Calu3 (cell line): ENCODE results near the gene SPEF1. TPM values are rescaled to one million over a fixed set of nuclear protein-coding genes. Genes with fewer than 3 reads are reported as not detected.

ENCODE experiments used
- BruUV-seq: library from RNA; stranded (reverse); fragments of 400-500 nt; replicated peaks from 2 replicates; lab custom pipeline; 2021; lab: Mats Ljungman, UMichigan
- CTCF ChIA-PET: fragments of 300-600 bp; sonication (Branson Sonifier 250); formaldehyde crosslinking; loops from one replicate; lab custom pipeline; 2022; ENCODE audit warnings: antibody characterized with exemption; lab: Charles Lee
- DNase-seq: peaks from one replicate; pipeline ENCODE4 v3.0.0; 2022
- H3K27ac Mint-ChIP-seq: one replicate; pipeline ENCODE4 v1.8.0; 2022; ENCODE audit warnings: mixed read lengths; ENCODE audit not compliant: unreplicated experiment
- H3K27me3 Mint-ChIP-seq: one replicate; pipeline ENCODE4 v1.8.0; 2022; ENCODE audit warnings: mixed read lengths; ENCODE audit not compliant: unreplicated experiment
- H3K36me3 Mint-ChIP-seq: one replicate; pipeline ENCODE4 v1.8.0; 2022; ENCODE audit warnings: mild to moderate bottlenecking, moderate library complexity, mixed read lengths; ENCODE audit not compliant: insufficient read depth, unreplicated experiment
- H3K4me1 Mint-ChIP-seq: one replicate; pipeline ENCODE4 v1.8.0; 2022; ENCODE audit warnings: mild to moderate bottlenecking, low read depth, mixed read lengths; ENCODE audit not compliant: unreplicated experiment
- H3K4me3 Mint-ChIP-seq: one replicate; pipeline ENCODE4 v1.8.0; 2022; ENCODE audit warnings: mild to moderate bottlenecking, low read depth, moderate library complexity, mixed read lengths; ENCODE audit not compliant: unreplicated experiment
- H3K9me3 Mint-ChIP-seq: one replicate; pipeline ENCODE4 v1.8.0; 2022; ENCODE audit warnings: low read depth, mixed read lengths; ENCODE audit not compliant: unreplicated experiment
- intact Hi-C: fragments of 100-400 bp; cut with micrococcal nuclease; formaldehyde crosslinking; loops from one replicate; pipeline ENCODE4 v1.10.0; 2022; ENCODE audit not compliant: unreplicated experiment
- total RNA-seq: library from RNA; stranded (reverse); gene quantifications from 2 replicates; pipeline ENCODE4 v1.2.3, GENCODE V29; 2022
- TF ChIP-seq, protein P1 (sequence below): fragments of 200-600 bp; IDR thresholded peaks from one replicate; pipeline ENCODE4 v1.8.0; 2022; ENCODE audit warnings: antibody characterized with exemption; ENCODE audit not compliant: unreplicated experiment

SPEF1 gene
- total RNA-seq, 1 experiment from 2014 or later, result 0.28 TPM

DNA sequence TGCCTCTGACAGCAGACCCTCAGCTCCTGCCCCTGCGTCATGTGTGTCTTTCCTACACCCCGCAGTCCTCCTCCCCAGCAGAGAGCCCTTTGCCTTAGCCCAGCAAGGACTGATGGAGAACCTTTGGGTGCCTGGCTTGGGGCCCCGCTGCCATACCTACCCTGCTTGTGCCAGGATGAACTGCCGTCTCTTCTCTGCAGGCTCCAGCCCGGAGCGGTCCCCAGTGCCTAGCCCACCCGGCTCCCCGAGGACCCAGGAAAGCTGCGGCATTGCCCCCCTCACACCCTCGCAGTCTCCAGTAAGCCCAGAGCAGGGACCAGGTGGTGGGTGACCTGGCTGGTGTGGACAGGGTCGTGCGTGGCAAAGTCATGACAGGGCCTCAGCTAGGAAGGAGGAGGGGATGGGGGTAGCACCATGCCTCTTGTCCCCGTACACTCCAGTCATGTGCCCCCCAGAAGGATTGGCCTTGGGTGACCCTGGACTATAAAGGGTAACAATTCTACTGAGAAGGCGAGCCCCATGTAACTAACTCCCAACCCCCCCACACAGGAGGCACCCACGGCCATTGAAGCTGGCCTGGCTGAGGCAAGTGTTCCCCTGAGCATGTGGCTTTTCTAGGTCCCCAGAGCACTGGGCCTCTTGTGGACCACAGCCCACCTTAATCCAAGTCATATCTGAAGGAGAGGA lies 40.5 kb downstream of the SPEF1 start:
- intact Hi-C loops, result no loop called here
- H3K4me1 Mint-ChIP-seq, result peaks cover 9% of the 10 kb centered on the region
- H3K27me3 Mint-ChIP-seq, result peaks cover 67% of the 10 kb centered on the region
- no peaks in the 10 kb centered on the region for H3K36me3 Mint-ChIP-seq
- H3K9me3 Mint-ChIP-seq, result peaks cover 3% of the 10 kb centered on the region
- no TSS peak for BruUV-seq
- no peak for DNase-seq
- CTCF ChIA-PET, result interaction anchor here (0.7 kb wide), 1 partner anchor 19 kb away, joined by 3 read pairs; no protein-coding TSS in a partner anchor
- H3K4me3 Mint-ChIP-seq, result no peak overlapping the region
- TF ChIP-seq, protein P1, sequence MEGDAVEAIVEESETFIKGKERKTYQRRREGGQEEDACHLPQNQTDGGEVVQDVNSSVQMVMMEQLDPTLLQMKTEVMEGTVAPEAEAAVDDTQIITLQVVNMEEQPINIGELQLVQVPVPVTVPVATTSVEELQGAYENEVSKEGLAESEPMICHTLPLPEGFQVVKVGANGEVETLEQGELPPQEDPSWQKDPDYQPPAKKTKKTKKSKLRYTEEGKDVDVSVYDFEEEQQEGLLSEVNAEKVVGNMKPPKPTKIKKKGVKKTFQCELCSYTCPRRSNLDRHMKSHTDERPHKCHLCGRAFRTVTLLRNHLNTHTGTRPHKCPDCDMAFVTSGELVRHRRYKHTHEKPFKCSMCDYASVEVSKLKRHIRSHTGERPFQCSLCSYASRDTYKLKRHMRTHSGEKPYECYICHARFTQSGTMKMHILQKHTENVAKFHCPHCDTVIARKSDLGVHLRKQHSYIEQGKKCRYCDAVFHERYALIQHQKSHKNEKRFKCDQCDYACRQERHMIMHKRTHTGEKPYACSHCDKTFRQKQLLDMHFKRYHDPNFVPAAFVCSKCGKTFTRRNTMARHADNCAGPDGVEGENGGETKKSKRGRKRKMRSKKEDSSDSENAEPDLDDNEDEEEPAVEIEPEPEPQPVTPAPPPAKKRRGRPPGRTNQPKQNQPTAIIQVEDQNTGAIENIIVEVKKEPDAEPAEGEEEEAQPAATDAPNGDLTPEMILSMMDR, result no peak
- no peak overlapping the region for H3K27ac Mint-ChIP-seq

DNA sequence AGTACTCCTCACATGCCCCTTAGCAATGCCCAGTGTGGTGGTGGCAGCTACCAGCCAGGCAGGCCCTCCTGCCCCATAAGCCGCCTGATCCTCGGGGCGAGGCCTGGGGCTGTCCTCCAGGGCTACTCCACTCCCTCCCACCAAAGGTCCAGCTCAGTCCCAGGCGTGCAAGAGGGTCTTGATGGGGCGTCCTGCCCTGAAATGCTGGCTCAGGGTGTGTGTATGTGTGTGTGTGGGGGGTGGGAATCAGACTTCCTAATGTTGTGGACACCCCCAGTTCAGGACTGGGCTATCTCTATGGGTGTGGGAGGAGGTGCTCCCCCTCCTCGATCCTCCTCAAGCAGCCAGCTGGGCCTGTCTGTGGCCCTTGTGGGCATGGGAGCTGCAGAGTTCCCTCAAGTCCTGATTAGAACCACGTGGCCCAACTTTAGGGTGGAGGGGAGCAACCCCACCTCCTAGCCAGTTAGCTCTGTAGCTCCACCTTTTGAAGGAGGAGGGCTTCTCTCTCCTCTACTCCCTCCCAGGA lies 41.3 kb downstream of the SPEF1 start:
- DNase-seq, result no peak
- no peak overlapping the region for H3K4me3 Mint-ChIP-seq
- no peaks in the 10 kb centered on the region for H3K36me3 Mint-ChIP-seq
- peaks cover 59% of the 10 kb centered on the region for H3K27me3 Mint-ChIP-seq
- TF ChIP-seq, protein P1, result no peak
- CTCF ChIA-PET, result no interaction called here
- intact Hi-C loops, result no loop called here
- peaks cover 9% of the 10 kb centered on the region for H3K4me1 Mint-ChIP-seq
- no TSS peak for BruUV-seq
- H3K27ac Mint-ChIP-seq, result no peak overlapping the region
- peaks cover 3% of the 10 kb centered on the region for H3K9me3 Mint-ChIP-seq

- intact Hi-C loops, result no loop called here
- TF ChIP-seq, protein P1, result no peak
- Mint-ChIP-seq H3K36me3 (no peaks in the 10 kb centered on the region), H3K9me3 (no peaks in the 10 kb centered on the region), H3K27me3 (peaks cover 52% of the 10 kb centered on the region), H3K4me3 (no peak overlapping the region), H3K27ac (no peak overlapping the region), H3K4me1 (peaks cover 2% of the 10 kb centered on the region)
- BruUV-seq, result no TSS peak
- DNase-seq, result no peak
- CTCF ChIA-PET, result no interaction called here
Measured at GRCh38 chr20:3739054-3739925, 42.0 kb downstream of the SPEF1 start.

- no peak for DNase-seq
- H3K27me3 Mint-ChIP-seq, result peaks cover 55% of the 10 kb centered on the region
- BruUV-seq, result no TSS peak
- no peaks in the 10 kb centered on the region for H3K4me1 Mint-ChIP-seq
- H3K9me3 Mint-ChIP-seq, result no peaks in the 10 kb centered on the region
- no peak overlapping the region for H3K4me3 Mint-ChIP-seq
- CTCF ChIA-PET, result no interaction called here
- intact Hi-C loops, result no loop called here
- H3K27ac Mint-ChIP-seq, result no peak overlapping the region
- TF ChIP-seq, protein P1, result no peak
- H3K36me3 Mint-ChIP-seq, result no peaks in the 10 kb centered on the region
Measured at GRCh38 chr20:3738111-3739053, 42.9 kb downstream of the SPEF1 start.
